ENCODE measurements around the gene S100A14. TPM values are rescaled to one million over a fixed set of nuclear protein-coding genes. Genes with fewer than 3 reads are reported as not detected.

Gene S100A14
- polyA plus RNA-seq, 1 experiment, result not detected

GRCh38 chr1:153606194-153606593, 9.9 kb downstream of the S100A14 start:
- Histone ChIP-seq H3K36me3 (ENCODE audit: control insufficient read depth, insufficient read depth, low read length) (peaks cover 19% of the 10 kb centered on the region), H3K4me3 (ENCODE audit: low read depth, low read length) (no peak overlapping the region), H3K27me3 (ENCODE audit: control insufficient read depth, insufficient read depth, low read length) (no peaks in the 10 kb centered on the region)
- CTCF ChIA-PET, result interaction anchor here (0.6 to 3.0 kb wide), 3 partner anchors 11 to 34 kb away, joined by 3 to 11 read pairs (median 10); partner anchors contain the start of gene S100A14
- POLR2A ChIA-PET, result no interaction called here
- TF ChIP-seq CTCF (IDR thresholded peaks at IDR 0.05; ENCODE audit: insufficient read depth, low read depth, low read length), result no peak
- DNase-seq (ENCODE audit: low read depth), result no peak

GRCh38 chr1:153602749-153603148, 13.4 kb downstream of the S100A14 start:
- no peak for DNase-seq (ENCODE audit: low read depth)
- ChIA-PET CTCF (interaction anchor here (1.0 to 3.5 kb wide), 4 partner anchors 8 to 25 kb away, joined by 3 to 20 read pairs (median 4); partner anchors contain the start of genes S100A13, S100A14 and S100A16), POLR2A (no interaction called here)
- Histone ChIP-seq H3K36me3 (ENCODE audit: control insufficient read depth, insufficient read depth, low read length) (peaks cover 18% of the 10 kb centered on the region), H3K27me3 (ENCODE audit: control insufficient read depth, insufficient read depth, low read length) (no peaks in the 10 kb centered on the region), H3K4me3 (ENCODE audit: low read depth, low read length) (no peak overlapping the region)
- no peak for TF ChIP-seq CTCF (IDR thresholded peaks at IDR 0.05; ENCODE audit: insufficient read depth, low read depth, low read length)

GRCh38 chr1:153599847-153600246, 16.3 kb downstream of the S100A14 start:
- ChIA-PET POLR2A (interaction anchor here (0.7 kb wide), 1 partner anchor 9 kb away, joined by 3 read pairs; no protein-coding TSS in a partner anchor), CTCF (interaction anchor here (1.1 to 3.3 kb wide), 4 partner anchors 15 to 34 kb away, joined by 3 to 14 read pairs (median 5); partner anchors contain the start of genes CHTOP, S100A1 and S100A13)
- H3K27me3 ChIP-seq (ENCODE audit: control insufficient read depth, insufficient read depth, low read length), result no peaks in the 10 kb centered on the region
- no peak overlapping the region for H3K4me3 ChIP-seq (ENCODE audit: low read depth, low read length)
- peaks cover 2% of the 10 kb centered on the region for H3K36me3 ChIP-seq (ENCODE audit: control insufficient read depth, insufficient read depth, low read length)
- DNase-seq (ENCODE audit: low read depth), result no peak
- no peak for TF ChIP-seq CTCF (IDR thresholded peaks at IDR 0.05; ENCODE audit: insufficient read depth, low read depth, low read length)

GRCh38 chr1:153598309-153599172, 17.6 kb downstream of the S100A14 start:
- ChIA-PET POLR2A (no interaction called here), CTCF (interaction anchor here (0.9 to 3.3 kb wide), 5 partner anchors 15 to 29 kb away, joined by 3 to 14 read pairs (median 4); partner anchors contain the start of genes S100A1 and S100A13)
- Histone ChIP-seq H3K36me3 (ENCODE audit: control insufficient read depth, insufficient read depth, low read length) (peaks cover 2% of the 10 kb centered on the region), H3K4me3 (ENCODE audit: low read depth, low read length) (no peak overlapping the region), H3K27me3 (ENCODE audit: control insufficient read depth, insufficient read depth, low read length) (no peaks in the 10 kb centered on the region)
- no peak for DNase-seq (ENCODE audit: low read depth)
- TF ChIP-seq CTCF (IDR thresholded peaks at IDR 0.05; ENCODE audit: insufficient read depth, low read depth, low read length), result no peak

- ChIA-PET POLR2A (no interaction called here), CTCF (interaction anchor here (1.2 to 3.3 kb wide), 2 partner anchors 13 to 30 kb away, joined by 3 to 14 read pairs; partner anchors contain the start of genes S100A1 and S100A13)
- Histone ChIP-seq H3K36me3 (ENCODE audit: control insufficient read depth, insufficient read depth, low read length) (peaks cover 2% of the 10 kb centered on the region; the same call in 1 of the 2 replicates), H3K27me3 (ENCODE audit: control insufficient read depth, insufficient read depth, low read length) (no peaks in the 10 kb centered on the region), H3K4me3 (ENCODE audit: low read depth, low read length) (no peak overlapping the region)
- DNase-seq (ENCODE audit: low read depth), result no peak
- no peak for TF ChIP-seq CTCF (IDR thresholded peaks at IDR 0.05; ENCODE audit: insufficient read depth, low read depth, low read length)
These were observed 18.9 kb downstream of the S100A14 start for GRCh38 chr1:153597206-153597605.

All from BJ (cell line).